ENCODE data around the gene MFAP4. TPM values are rescaled to one million over a fixed set of nuclear protein-coding genes. Genes with fewer than 3 reads are reported as not detected.

MFAP4 gene
- total RNA-seq, 4 donors from 2014 or later, result 89.3 to 282 (median 165) TPM

DNA sequence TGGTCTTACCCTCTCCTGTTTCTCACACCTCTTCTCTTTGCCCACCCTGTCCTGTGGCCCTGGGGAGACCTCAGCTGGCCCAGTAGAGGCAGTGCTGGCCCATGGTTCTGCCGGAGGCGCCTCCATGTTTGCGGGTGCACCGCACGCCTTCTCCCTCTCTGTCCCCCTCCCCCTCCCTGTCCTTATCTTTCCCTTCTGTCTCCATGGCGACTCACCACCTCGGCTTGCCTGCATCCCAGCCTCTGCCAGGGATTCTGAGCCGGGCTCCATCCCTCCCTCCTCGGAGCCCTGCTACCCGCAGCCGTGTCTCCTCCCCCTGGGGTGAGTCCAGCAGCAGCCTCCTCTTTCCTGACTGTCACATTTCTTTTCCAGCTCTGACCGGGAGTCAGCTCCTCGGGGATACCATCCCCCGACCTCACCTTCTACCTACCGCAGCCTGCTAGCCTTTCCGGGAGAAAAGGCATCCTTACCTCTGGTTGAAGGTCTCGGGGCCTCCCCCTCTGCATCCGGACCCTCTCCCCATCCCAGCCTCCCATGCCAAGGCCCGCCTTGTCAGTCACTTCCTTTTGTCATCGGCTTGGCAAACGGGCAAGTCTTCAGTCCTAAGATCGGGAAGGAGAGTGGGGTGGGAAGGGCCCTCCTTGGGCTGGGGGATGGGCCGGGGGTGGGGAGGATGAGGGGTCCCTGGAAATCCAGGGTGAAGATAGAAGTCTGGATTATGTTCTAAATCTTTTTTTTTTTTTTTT lies 24.1 kb upstream of the MFAP4 start, which contains the start of gene RNF112:
Gene RNF112, plus strand, starts transcription at position 358 of the 746 bp plus-strand sequence. Its CDS starts 177 bp downstream, at position 535.
- Histone ChIP-seq H3K4me1 (peaks cover 0 to 16% (median 0%) of the 10 kb centered on the region in 3 donors), H3K27ac (peak within 1 kb of the TSS in 2 of 4 donors; percentile 14 to 36), H3K4me3 (peak within 1 kb of the TSS in 1 of 2 donors; percentile 42), H3K36me3 (no peaks in the 10 kb centered on the region), H3K27me3 (no peaks in the 10 kb centered on the region), H3K9me3 (no peaks in the 10 kb centered on the region)
- WGBS, 2 donors (ENCODE audit: low coverage in 1 of 2), result 8 to 60% methylated on average over 6 to 19 of the region's 23 CpGs
- peak; percentile 30 for ATAC-seq
- TF ChIP-seq POLR2AphosphoS5 (IDR thresholded peaks at IDR 0.05), result no peak
- TF ChIP-seq POLR2A (IDR thresholded peaks at IDR 0.05), result no peak
- TF ChIP-seq, protein P1, sequence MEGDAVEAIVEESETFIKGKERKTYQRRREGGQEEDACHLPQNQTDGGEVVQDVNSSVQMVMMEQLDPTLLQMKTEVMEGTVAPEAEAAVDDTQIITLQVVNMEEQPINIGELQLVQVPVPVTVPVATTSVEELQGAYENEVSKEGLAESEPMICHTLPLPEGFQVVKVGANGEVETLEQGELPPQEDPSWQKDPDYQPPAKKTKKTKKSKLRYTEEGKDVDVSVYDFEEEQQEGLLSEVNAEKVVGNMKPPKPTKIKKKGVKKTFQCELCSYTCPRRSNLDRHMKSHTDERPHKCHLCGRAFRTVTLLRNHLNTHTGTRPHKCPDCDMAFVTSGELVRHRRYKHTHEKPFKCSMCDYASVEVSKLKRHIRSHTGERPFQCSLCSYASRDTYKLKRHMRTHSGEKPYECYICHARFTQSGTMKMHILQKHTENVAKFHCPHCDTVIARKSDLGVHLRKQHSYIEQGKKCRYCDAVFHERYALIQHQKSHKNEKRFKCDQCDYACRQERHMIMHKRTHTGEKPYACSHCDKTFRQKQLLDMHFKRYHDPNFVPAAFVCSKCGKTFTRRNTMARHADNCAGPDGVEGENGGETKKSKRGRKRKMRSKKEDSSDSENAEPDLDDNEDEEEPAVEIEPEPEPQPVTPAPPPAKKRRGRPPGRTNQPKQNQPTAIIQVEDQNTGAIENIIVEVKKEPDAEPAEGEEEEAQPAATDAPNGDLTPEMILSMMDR (IDR thresholded peaks at IDR 0.05), result peak in 3 of 4 experiments; percentile 12 to 40 (median 38)

DNA sequence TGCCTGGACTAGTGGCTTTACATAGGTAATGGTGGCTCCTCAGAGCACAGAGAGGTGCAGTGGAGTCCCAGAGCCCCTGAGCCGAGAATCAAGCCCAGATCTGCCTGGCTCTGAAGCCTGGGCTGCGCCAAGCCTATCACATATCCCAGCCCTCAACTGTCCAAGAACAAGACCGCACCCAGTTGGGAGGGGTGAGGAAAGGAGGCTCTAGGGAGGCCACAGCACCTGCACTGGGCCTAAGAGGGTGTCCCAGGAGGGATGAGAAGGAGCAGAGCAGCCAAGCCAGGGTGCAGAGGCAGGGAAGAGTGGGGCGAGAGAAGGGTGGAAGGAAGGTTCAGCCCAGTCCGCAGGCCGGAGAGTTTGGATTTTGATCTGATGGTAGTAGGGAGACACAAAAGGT lies 23.1 kb upstream of the MFAP4 start:
- ATAC-seq, result no peak
- no peak overlapping the region for H3K27ac ChIP-seq

DNA sequence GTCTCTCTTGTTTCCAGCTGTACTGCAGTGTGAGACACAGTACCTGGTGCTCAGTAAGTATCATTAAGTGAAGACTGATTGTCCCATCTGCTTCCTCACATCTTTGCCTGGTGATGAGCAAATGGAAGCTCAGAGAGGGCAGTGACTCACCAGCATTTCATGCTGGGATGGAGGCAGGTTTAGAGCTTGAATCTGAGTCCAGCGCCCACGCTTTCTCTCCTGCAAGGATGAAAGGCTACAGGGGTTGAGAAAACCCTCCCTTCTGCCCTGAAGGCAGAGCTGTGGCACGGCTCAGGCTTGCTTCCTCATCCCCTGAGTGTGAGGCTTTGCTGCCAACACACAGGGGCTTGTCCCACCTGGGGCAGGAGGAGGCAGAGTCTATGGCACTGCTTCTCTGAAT lies 22.5 kb upstream of the MFAP4 start:
- Histone ChIP-seq H3K27ac (no peak overlapping the region), H3K27me3 (no peaks in the 10 kb centered on the region), H3K4me1 (peaks cover 0 to 16% (median 0%) of the 10 kb centered on the region in 3 donors), H3K4me3 (no peak overlapping the region), H3K36me3 (no peaks in the 10 kb centered on the region), H3K9me3 (no peaks in the 10 kb centered on the region)
- no peak for ATAC-seq
- TF ChIP-seq EP300 (IDR thresholded peaks at IDR 0.05) (no peak), POLR2A (IDR thresholded peaks at IDR 0.05) (no peak), POLR2AphosphoS5 (IDR thresholded peaks at IDR 0.05) (no peak)
- TF ChIP-seq, protein P1 (IDR thresholded peaks at IDR 0.05), result no peak
- WGBS, 2 donors (ENCODE audit: low coverage in 1 of 2), result 40% methylated on average over 1 of the region's 3 CpGs; no CpG with 5 or more reads in 1 of the 2 donors

More for the DNA sequence above, 23.1 kb upstream of the MFAP4 start:
- Histone ChIP-seq H3K4me1 (peaks cover 0 to 16% (median 0%) of the 10 kb centered on the region in 3 donors), H3K27me3 (no peaks in the 10 kb centered on the region), H3K9me3 (no peaks in the 10 kb centered on the region), H3K4me3 (no peak overlapping the region), H3K36me3 (no peaks in the 10 kb centered on the region)
- 78 to 84% methylated on average over 4 of the region's 6 CpGs for WGBS, 2 donors (ENCODE audit: low coverage in 1 of 2)
- TF ChIP-seq POLR2A (IDR thresholded peaks at IDR 0.05), result no peak
- TF ChIP-seq, protein P1 (IDR thresholded peaks at IDR 0.05), result no peak

DNA sequence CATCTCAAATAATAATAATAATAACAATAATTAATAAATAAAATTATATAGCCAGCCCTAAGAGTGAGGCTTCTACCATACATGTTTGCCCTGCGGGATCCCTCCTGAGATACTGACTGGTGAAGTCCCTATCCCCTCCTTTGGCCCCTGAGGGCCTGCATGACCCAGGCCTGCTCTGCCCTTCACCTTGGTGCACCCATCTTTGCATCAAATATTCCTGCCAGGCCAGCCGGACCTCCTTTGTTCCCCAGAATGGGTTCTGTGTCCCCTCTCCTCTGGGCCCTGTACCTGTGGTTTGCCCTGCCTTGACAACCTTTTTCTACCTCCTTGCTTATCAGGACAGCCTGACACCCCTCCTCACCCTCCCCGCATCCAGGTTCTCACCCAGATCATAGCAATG lies 22.1 kb upstream of the MFAP4 start:
- TF ChIP-seq POLR2AphosphoS5 (IDR thresholded peaks at IDR 0.05), result no peak
- TF ChIP-seq, protein P1 (IDR thresholded peaks at IDR 0.05), result no peak
- no peak for TF ChIP-seq POLR2A (IDR thresholded peaks at IDR 0.05)
- no peak for TF ChIP-seq EP300 (IDR thresholded peaks at IDR 0.05)
- Histone ChIP-seq H3K4me3 (no peak overlapping the region), H3K27me3 (no peaks in the 10 kb centered on the region), H3K4me1 (peaks cover 0 to 16% (median 0%) of the 10 kb centered on the region in 3 donors), H3K36me3 (no peaks in the 10 kb centered on the region), H3K27ac (no peak overlapping the region), H3K9me3 (no peaks in the 10 kb centered on the region)
- no peak for ATAC-seq
- 100% methylated on average over 1 of the region's 3 CpGs for WGBS, 2 donors (ENCODE audit: low coverage in 1 of 2)

DNA sequence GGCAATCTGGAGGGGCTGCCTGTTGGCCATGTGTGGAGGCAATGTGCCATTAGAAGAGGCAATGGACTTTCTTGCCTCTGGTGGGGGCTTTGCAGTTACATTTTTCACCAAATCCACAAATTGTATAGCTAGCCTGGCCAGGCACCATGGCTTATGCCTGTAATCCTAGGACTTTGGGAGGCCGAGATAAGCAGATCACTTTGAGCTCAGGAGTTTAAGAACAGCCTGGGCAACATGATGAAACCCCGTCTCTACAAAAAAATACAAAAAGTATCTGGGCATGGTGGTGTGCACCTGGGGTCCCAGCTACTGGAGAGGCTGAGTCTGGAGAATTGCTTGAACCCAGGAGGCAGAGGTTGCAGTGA lies 21.3 kb upstream of the MFAP4 start:
- no peaks in the 10 kb centered on the region for H3K27me3 ChIP-seq
- H3K27ac ChIP-seq, result no peak overlapping the region
- H3K4me3 ChIP-seq, result no peak overlapping the region
- H3K9me3 ChIP-seq, result no peaks in the 10 kb centered on the region
- no peak for ATAC-seq
- H3K4me1 ChIP-seq, result peaks cover 0 to 16% (median 0%) of the 10 kb centered on the region in 3 donors
- no CpG with 5 or more reads among the region's 2 CpGs for WGBS, 2 donors (ENCODE audit: low coverage in 1 of 2)
- TF ChIP-seq, protein P1 (IDR thresholded peaks at IDR 0.05), result no peak
- TF ChIP-seq POLR2A (IDR thresholded peaks at IDR 0.05) (no peak), EP300 (IDR thresholded peaks at IDR 0.05) (no peak), POLR2AphosphoS5 (IDR thresholded peaks at IDR 0.05) (no peak)
- no peaks in the 10 kb centered on the region for H3K36me3 ChIP-seq
